ENCODE results near the gene NFIC.

NFIC gene

DNA sequence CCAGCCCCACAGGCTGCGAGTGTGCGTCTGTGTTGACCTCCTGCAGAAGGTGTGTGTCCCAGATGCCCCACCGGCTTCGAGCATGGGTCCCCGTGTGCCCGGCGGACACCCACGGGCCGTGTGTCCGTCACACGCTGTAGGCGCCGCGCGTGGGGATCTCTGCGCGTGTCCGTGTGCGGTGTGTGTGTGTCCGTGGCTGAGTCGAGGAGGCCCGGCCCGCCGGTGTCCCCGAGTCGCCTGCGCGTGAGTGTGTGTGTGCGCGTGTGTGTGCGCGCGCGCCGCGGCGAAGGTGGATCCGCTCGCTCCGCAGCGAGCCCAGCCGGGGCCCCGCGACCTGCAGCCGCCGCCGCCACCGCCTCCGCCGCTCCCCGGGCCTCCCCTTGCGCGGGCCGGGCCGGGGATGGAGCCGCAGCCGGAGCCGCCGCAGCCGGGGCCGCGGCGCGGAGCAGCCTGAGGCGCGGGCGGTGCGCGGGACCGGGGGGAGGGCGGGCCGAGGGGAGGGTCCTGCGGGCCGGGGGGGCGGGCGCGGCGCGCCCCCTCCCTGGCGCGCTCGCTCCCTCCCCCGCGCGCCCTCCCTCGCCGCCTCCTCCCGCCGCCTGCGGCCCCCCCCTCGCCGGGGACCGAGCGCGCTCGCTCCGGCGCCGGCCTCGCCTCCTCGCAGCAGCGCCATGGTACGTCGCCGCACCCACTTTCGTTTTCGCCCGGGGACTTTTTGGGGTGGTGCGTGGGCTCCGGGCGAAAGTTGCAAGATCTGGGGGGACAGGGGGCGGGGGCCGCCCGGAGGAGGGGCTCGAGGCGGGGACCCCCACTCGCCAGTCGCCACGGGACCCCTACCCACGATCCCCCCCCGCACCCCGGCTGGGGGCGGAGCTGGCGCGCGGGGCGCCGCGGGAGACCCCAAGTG, 7.1 kb upstream of the NFIC start:
- DNase-seq (ENCODE audit: low spot score), result peak; percentile 78

- DNase-seq (ENCODE audit: low spot score), result no peak
Observed at GRCh38 chr19:3359919-3360420, 6.4 kb upstream of the NFIC start.

- peak; percentile 81 for DNase-seq (ENCODE audit: low spot score)
Observed at GRCh38 chr19:3360421-3361383, 5.7 kb upstream of the NFIC start.

DNA sequence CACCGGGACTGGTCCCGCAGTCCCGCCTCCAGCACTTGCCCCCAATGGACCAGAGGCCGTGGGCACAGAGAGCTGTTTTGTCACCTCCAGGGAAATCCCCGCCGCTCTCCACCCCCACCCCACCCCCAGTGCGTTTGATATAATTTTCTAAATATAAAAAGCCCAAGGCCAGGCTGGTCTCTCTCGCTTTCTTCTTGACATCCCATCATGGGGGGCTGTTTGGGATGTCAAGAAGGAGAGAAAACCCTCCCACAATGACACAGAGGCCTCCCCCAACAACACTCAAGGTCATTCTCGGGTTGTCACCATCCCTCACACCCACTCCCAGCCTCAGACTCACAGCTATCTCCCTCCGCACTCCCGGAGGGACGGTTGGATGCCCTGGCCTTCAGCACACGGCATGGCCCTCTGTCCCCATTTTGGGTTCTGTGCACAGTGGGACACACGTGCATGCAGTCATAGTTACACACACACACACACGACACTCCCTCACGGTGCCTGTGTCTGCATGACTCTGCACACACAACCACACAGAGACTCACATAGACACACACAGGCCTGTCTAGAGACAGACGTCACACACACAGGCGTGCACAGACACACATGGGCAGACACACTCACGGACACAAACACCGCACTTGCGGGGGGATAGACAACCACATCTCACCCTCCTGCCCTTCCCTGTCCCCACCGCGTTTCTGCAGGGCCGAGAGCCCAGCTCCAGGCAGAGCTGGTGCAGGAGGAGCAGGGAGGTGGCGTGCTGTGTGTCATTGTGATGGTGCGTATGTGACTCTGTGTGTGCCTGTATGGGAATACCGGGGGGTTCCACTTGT, 4.8 kb upstream of the NFIC start:
- DNase-seq (ENCODE audit: low spot score), result no peak

DNA sequence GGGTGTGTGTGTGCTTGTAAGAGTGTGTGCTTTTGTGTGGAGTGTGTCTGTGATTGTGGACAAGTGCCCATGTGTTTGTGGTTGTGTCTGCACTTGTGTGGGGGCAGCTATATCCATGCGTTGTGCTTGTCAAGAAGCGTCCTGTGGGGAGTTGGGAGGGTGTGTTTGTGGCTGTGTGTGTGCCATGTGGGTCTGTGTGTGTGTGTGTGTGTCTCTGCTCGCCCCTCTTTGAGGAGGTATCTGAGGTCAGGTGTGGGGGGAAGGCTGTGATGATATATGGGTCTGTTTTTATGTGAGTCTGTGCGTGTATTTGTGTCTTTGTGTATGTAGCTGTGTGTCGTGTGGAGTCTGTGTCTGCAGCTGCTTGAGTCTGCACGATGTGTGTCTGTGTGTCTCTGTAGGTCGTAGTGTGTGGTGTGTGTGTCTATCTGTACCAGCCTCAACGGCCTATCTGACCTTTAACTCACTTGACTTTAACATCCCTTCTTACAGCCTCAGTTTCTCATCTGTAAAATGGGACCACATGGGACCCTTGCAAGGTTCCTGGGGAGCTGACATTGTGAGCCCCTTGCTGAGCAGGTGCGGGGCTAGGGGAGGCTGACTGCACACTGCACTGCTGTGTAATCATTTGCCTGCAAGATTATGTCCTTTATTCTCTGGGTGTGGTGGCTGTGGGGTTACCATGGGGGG, 4.0 kb upstream of the NFIC start:
- DNase-seq (ENCODE audit: low spot score), result no peak

DNA sequence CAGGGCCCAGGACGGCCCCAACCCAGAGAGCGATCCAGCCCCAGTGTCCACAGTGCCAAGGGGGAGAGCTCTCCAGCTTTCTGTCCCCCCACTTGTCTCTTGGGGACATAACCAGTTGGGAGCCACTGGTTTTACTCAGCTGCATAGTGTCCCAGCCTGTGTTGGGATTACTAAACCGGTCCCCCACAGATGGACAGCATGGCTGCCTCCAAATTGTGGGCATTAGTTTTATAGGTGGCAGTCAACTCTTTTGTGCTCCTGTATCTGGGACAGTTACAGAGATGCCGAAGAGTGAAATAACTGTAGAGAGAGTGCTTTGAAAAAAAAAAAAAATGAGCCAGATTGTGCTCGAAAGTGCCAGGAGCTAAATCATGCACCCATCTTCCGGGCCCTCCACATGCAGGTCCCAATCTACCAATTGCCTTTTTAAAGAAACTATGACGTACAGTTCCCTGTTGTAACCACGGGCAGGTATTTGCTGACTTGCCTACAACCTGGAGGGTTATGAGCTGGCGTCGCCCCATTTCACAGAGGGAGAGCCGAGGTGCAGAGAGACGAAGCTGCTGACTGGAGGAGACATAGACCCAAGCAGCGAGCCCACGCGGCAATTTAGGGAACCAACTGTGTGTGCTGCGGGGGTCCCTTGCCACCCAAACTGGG, 2.4 kb upstream of the NFIC start:
- DNase-seq (ENCODE audit: low spot score), result no peak

DNA sequence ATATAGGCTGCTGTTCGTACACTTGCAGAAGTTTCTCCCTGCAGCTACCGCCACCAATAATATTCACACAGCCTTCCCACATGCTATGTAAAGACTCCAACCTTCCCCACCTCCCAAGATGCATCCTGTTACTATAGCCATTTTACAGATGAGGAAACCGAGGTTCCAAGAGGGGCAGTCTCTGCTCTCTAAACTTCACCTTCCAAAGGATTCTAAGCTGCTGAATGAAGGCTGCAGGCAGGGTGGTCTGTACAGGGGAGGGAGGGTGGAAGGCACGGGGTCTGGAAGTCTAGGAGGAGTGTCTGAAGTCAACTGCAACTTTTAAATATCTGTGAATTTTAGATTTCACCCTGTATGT, 1.9 kb upstream of the NFIC start:
- no peak for DNase-seq (ENCODE audit: low spot score)

GRCh38 chr19:3365093-3365835, 1.1 kb upstream of the NFIC start:
- DNase-seq (ENCODE audit: low spot score), result no peak

DNA sequence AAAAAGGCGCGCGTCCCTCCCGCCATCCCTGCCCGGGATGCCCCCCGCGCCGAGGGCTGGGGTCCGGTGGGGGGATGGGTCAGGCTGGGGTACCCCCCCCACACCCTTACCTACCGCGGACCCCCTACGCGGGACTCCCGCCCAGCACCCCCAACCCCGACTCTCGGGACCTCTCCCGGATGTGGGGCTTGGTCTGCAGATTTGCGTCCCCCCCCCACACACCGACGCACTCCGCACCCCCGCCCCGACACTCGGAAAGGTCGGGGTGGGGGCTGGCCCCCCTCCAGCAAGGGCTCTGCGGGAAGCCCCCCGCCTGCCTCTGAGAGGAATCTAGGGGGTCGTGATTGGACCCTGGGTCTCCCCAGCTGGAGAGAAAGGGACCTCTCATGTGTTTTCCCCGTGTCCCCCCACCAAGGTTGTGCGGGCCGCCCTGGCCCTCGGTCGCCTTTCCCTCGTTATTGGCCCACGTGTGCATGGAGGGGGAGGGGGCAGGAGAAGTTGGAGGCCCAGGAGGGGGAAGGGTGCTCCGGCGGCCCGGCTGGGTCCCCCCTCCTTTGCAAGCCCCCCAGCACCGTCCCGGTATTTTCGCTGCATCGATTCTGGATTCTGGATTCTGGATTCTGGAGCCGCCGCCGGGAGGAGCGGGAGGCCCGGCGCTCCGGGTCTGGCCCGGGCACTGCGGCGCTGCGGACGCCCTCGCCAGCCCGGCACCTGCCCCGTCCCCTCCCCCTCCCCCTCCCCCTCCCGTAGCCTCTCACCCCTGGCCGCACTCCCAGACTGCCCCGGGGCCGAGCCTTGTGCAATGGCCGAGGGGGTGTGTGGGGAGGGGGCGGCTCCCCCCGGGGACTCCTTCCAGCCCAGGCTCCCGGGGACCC, 607 bp downstream of the NFIC start:
- DNase-seq (ENCODE audit: low spot score), result no peak

- DNase-seq (ENCODE audit: low spot score), result no peak
Observed at GRCh38 chr19:3367628-3368440, 1.5 kb downstream of the NFIC start.

DNA sequence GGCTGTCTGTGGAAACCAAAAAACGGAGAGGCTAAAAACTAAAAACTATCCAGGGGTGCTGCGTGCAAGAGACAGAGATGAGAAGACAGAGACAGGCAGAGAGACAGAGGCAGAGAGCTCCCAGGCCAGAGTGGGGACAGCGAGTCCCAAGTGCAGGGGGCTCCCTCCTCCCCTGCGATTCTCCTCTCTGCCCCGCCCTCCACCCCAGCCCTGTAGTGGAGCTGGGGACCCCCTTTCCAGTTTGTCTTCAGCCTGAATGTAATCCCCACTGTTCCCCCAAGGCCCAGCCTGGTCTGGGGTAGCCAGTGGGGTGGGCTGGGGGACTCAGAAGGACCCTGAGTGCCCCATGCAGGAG, 2.0 kb downstream of the NFIC start:
- DNase-seq (ENCODE audit: low spot score), result no peak

DNA sequence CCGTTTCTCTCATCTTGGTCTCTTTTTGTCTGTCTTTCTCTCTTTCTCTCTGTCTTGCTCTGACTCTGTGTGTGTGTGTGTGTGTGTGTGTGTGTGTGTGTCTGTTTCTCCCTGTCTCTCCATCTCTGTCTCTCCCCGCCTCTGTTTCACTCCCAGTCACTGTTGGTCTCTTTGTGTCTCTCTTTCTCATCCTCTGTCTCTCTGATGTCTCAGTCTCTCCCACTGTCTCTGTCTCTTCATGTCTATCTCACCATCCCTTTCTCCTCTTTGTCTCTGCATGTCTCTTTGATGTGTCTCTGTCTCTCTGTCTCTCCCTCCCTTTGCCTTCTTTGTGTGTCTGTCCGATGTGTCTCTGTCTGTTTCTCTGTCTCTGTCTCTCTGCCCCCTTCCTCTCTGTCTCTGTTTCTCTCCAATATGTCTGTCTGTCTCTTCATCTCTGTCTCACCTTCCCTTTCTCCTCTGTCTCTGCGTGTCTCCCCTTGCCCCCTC, 2.5 kb downstream of the NFIC start:
- DNase-seq (ENCODE audit: low spot score), result no peak

DNA sequence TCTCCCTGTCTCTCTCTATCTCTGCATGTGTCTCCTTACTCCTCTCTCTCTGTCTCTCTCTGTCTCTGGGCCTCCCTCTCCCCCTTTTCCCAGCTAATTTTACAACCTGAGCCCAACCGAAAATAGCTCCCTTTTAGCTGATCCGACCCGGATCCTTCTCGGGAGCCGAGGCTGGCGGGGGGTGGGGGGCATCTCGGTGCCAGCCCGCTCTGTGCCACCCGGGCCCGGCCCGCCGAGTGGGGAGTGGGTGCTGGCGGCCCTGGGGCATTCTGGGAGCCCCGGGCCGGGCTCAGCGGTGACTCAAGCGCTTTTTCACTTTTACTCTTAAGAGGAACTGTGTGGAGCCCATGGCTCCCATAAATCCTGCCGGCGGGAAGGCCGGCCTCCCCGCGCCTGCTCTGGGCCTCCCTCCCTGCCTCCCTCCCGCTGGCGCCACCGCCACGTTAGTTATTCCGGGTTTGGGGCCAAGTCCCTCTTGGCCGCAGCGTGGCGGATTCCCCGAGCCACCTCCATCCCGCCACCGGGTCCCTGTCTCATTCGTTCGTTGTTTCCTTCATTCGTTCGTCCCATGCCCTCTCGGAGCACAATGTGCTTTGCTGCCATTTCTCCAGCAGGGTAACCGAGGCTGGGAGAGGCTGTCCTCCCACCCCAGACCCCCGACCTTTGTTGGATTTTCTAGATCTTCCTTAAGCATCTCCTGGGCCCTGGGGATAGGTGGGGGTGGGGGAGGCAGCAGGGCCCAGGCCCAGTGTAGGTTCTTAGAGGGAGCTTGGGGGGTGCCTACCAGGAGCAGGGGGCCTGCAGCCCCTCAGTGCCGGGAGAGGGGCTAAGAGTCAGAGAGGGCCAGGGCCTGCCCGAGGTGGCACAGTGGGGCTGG, 3.2 kb downstream of the NFIC start:
- no peak for DNase-seq (ENCODE audit: low spot score)

DNA sequence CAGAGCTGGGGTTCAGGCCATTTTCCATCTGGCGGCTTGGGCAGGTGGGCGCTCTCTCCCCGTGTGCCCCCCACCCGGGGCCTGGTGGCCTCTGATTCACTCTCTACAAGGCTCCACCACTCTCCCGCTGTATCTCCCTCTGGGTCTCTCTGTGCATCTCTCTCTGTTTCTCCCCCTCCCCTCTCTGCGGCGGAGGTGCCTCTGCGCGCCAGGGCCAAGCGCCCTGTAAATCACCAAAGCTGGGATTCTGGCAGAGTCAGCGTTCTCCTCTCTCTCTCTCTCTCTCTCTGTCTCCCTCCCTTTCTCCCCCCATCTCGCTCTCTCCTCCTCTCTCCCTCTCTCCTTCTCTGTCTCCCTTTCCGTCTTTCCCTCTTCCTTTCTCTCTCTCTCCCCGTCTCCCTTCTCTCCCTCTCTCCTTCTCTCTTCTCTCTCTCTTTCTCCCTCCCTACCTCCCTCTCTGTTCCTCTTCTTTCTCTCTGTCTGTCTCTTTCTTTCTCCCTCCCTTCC, 3.9 kb downstream of the NFIC start:
- DNase-seq (ENCODE audit: low spot score), result no peak

- DNase-seq (ENCODE audit: low spot score), result no peak
Observed at GRCh38 chr19:3370728-3371591, 4.6 kb downstream of the NFIC start.

GRCh38 chr19:3372413-3372812, 6.0 kb downstream of the NFIC start:
- DNase-seq (ENCODE audit: low spot score), result no peak
